Gastroesophageal sphincter (tissue), 3 donors: ENCODE results near the gene FOXL2NB.

Experiments used
- POLR2A ChIP-seq, 2 donors: fragments of 450-650 bp; IDR thresholded peaks; one replicate each; pipeline ENCODE4 v1.6.1; 2017; ENCODE audit warnings: antibody characterized with exemption in 2 of 2, mild to moderate bottlenecking in 2 of 2, moderate library complexity in 1 of 2
- POLR2AphosphoS5 ChIP-seq: sonication (generic); formaldehyde crosslinking; IDR thresholded peaks from one replicate; pipeline ENCODE4 v1.6.1; 2017; ENCODE audit warnings: antibody characterized with exemption
- TF ChIP-seq, protein P1 (sequence below), 4 experiments: fragments of 200-600 bp in 2 of 4; fragments of 450-650 bp in 2 of 4; sonication (generic) in 1 of 4; IDR thresholded peaks; one replicate each; pipeline ENCODE4 v1.5.1; 2017 to 2019; ENCODE audit warnings: antibody characterized with exemption in 4 of 4, mild to moderate bottlenecking in 2 of 4, moderate library complexity in 2 of 4

GRCh38 chr3:138976047-138976446, 29.0 kb downstream of the FOXL2NB start:
- TF ChIP-seq POLR2A (IDR thresholded peaks at IDR 0.05), result no peak
- TF ChIP-seq, protein P1, sequence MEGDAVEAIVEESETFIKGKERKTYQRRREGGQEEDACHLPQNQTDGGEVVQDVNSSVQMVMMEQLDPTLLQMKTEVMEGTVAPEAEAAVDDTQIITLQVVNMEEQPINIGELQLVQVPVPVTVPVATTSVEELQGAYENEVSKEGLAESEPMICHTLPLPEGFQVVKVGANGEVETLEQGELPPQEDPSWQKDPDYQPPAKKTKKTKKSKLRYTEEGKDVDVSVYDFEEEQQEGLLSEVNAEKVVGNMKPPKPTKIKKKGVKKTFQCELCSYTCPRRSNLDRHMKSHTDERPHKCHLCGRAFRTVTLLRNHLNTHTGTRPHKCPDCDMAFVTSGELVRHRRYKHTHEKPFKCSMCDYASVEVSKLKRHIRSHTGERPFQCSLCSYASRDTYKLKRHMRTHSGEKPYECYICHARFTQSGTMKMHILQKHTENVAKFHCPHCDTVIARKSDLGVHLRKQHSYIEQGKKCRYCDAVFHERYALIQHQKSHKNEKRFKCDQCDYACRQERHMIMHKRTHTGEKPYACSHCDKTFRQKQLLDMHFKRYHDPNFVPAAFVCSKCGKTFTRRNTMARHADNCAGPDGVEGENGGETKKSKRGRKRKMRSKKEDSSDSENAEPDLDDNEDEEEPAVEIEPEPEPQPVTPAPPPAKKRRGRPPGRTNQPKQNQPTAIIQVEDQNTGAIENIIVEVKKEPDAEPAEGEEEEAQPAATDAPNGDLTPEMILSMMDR (IDR thresholded peaks at IDR 0.05), result no peak
- TF ChIP-seq POLR2AphosphoS5, result no peak
